Caco-2 (cell line): ENCODE measurements around the gene HIKESHI. TPM values are rescaled to one million over a fixed set of nuclear protein-coding genes. Genes with fewer than 3 reads are reported as not detected.
A peak's percentile ranks its signal among the peaks of the same experiment; 100 is the strongest.

Experiments
- BruUV-seq: library from RNA; stranded (reverse); fragments of 400-500 nt; replicated peaks from 2 replicates; lab custom pipeline; 2021; lab: Mats Ljungman, UMichigan
- CTCF ChIA-PET: fragments of 300-600 bp; sonication (Branson Sonifier 250); formaldehyde crosslinking; loops from one replicate; lab custom pipeline; 2022; ENCODE audit warnings: antibody characterized with exemption; lab: Charles Lee
- POLR2A ChIA-PET: fragments of 300-600 bp; sonication (Branson Sonifier 250); formaldehyde crosslinking; loops from one replicate; lab custom pipeline; 2022; ENCODE audit warnings: antibody characterized with exemption; lab: Charles Lee
- DNase-seq, 2 experiments: peaks; one replicate each; pipeline versions ENCODE4 v3.0.0 to v3.0.0-alpha.2; 2020 to 2022
- H3K27me3 ChIP-seq: replicated peaks from 2 replicates; pipeline ENCODE4 v1.6.0; 2011; ENCODE audit warnings: low read length; ENCODE audit not compliant: control insufficient read depth, insufficient read depth
- H3K36me3 ChIP-seq: 2 replicates; pipeline ENCODE4 v1.5.1; 2011; ENCODE audit warnings: low read length; ENCODE audit not compliant: control insufficient read depth, insufficient read depth
- H3K4me1 ChIP-seq: fragments of 250-450 bp; sonication (Bioruptor Pico); 2 replicates; pipeline ENCODE4 v1.5.1; 2020; ENCODE audit warnings: mild to moderate bottlenecking
- H3K4me3 ChIP-seq: 2 replicates; pipeline ENCODE4 v1.5.1; 2011; ENCODE audit warnings: low read depth, mild to moderate bottlenecking, control low read depth, low read length
- H3K9me3 ChIP-seq: fragments of 250-450 bp; sonication (Bioruptor Pico); 2 replicates; pipeline ENCODE4 v1.5.1; 2020; ENCODE audit warnings: mild to moderate bottlenecking, moderate library complexity
- H3K27ac Mint-ChIP-seq: one replicate; pipeline ENCODE4 v1.8.0; 2022; ENCODE audit warnings: mixed read lengths; ENCODE audit not compliant: unreplicated experiment
- H3K27me3 Mint-ChIP-seq: one replicate; pipeline ENCODE4 v1.8.0; 2022; ENCODE audit warnings: mixed read lengths; ENCODE audit not compliant: insufficient read depth, unreplicated experiment
- H3K36me3 Mint-ChIP-seq: one replicate; pipeline ENCODE4 v1.8.0; 2022; ENCODE audit warnings: mild to moderate bottlenecking, mixed read lengths; ENCODE audit not compliant: insufficient read depth, unreplicated experiment
- H3K4me1 Mint-ChIP-seq: one replicate; pipeline ENCODE4 v1.8.0; 2022; ENCODE audit warnings: low read depth, mixed read lengths; ENCODE audit not compliant: unreplicated experiment
- H3K4me3 Mint-ChIP-seq: one replicate; pipeline ENCODE4 v1.8.0; 2022; ENCODE audit warnings: mild to moderate bottlenecking, moderate library complexity, mixed read lengths; ENCODE audit not compliant: unreplicated experiment
- H3K9me3 Mint-ChIP-seq: one replicate; pipeline ENCODE4 v1.8.0; 2022; ENCODE audit warnings: mixed read lengths; ENCODE audit not compliant: unreplicated experiment
- CTCF ChIP-seq, 2 experiments: fragments of 200-600 bp in 1 of 2; IDR thresholded peaks; 1 replicate in 1 of 2; 2 replicates in 1 of 2; pipeline versions ENCODE4 v1.5.1 to v1.8.0; 2011 to 2022; ENCODE audit warnings: antibody characterized with exemption in 1 of 2, control low read depth in 1 of 2, inconsistent platforms in 1 of 2, low read depth in 1 of 2, low read length in 1 of 2, mild to moderate bottlenecking in 1 of 2, moderate library complexity in 1 of 2; ENCODE audit not compliant: insufficient read depth in 1 of 2, severe bottlenecking in 1 of 2, unreplicated experiment in 1 of 2
- intact Hi-C: fragments of 100-400 bp; cut with micrococcal nuclease; formaldehyde crosslinking; loops from one replicate; pipeline ENCODE4 v1.10.0; 2022; ENCODE audit not compliant: unreplicated experiment
- total RNA-seq: library from RNA; stranded (reverse); gene quantifications from 2 replicates; pipeline ENCODE4 v1.2.3, GENCODE V29; 2022

Gene HIKESHI
- total RNA-seq, 1 experiment from 2014 or later: 82.0 TPM

- Mint-ChIP-seq H3K9me3 (peaks cover 11% of the 10 kb centered on the region), H3K4me1 (no peaks in the 10 kb centered on the region), H3K36me3 (no peaks in the 10 kb centered on the region), H3K27ac (no peak overlapping the region), H3K27me3 (no peaks in the 10 kb centered on the region), H3K4me3 (no peak overlapping the region)
- Histone ChIP-seq H3K4me3 (no peak overlapping the region), H3K4me1 (no peaks in the 10 kb centered on the region), H3K9me3 (no peaks in the 10 kb centered on the region), H3K36me3 (no peaks in the 10 kb centered on the region), H3K27me3 (no peaks in the 10 kb centered on the region)
- peak; percentile 71 to 78 for TF ChIP-seq CTCF (IDR thresholded peaks at IDR 0.05; ENCODE audit: insufficient read depth in 1 of 2, low read depth in 1 of 2, low read length in 1 of 2, severe bottlenecking in 1 of 2, unreplicated experiment in 1 of 2)
- intact Hi-C loops: loop anchor here (1.0 to 5.0 kb wide), 6 partner anchors 48 to 558 kb away; no protein-coding TSS in a partner anchor
- POLR2A ChIA-PET: interaction anchor here (0.6 kb wide), 1 partner anchor 58 kb away, joined by 3 read pairs; no protein-coding TSS in a partner anchor
- CTCF ChIA-PET: interaction anchor here (0.6 to 4.8 kb wide), 30 partner anchors 10 to 603 kb away, joined by 3 to 65 read pairs (median 4); partner anchors contain the start of gene CCDC83
- BruUV-seq: no TSS peak
- peak in 1 of 2 experiments; percentile 47 for DNase-seq
Observed at GRCh38 chr11:86360775-86361395, 58.8 kb downstream of the HIKESHI start.

- no TSS peak for BruUV-seq
- Histone ChIP-seq H3K9me3 (no peaks in the 10 kb centered on the region), H3K36me3 (no peaks in the 10 kb centered on the region), H3K4me1 (no peaks in the 10 kb centered on the region), H3K27me3 (no peaks in the 10 kb centered on the region), H3K4me3 (no peak overlapping the region)
- ChIA-PET POLR2A (no interaction called here), CTCF (interaction anchor here (1.3 kb wide), 1 partner anchor 56 kb away, joined by 3 read pairs; no protein-coding TSS in a partner anchor)
- Mint-ChIP-seq H3K27ac (no peak overlapping the region), H3K27me3 (no peaks in the 10 kb centered on the region), H3K9me3 (peaks cover 11% of the 10 kb centered on the region), H3K36me3 (no peaks in the 10 kb centered on the region), H3K4me1 (no peaks in the 10 kb centered on the region), H3K4me3 (no peak overlapping the region)
- intact Hi-C loops: loop anchor here (5.0 kb wide), 1 partner anchor 209 kb away; no protein-coding TSS in a partner anchor
- no peak for TF ChIP-seq CTCF (IDR thresholded peaks at IDR 0.05; ENCODE audit: insufficient read depth in 1 of 2, low read depth in 1 of 2, low read length in 1 of 2, severe bottlenecking in 1 of 2, unreplicated experiment in 1 of 2)
- no peak for DNase-seq
Observed at GRCh38 chr11:86363424-86363823, 61.4 kb downstream of the HIKESHI start.

- Mint-ChIP-seq H3K4me3 (no peak overlapping the region), H3K9me3 (peaks cover 24% of the 10 kb centered on the region), H3K27me3 (no peaks in the 10 kb centered on the region), H3K27ac (no peak overlapping the region), H3K36me3 (no peaks in the 10 kb centered on the region), H3K4me1 (peaks cover 2% of the 10 kb centered on the region)
- no peak for DNase-seq
- POLR2A ChIA-PET: no interaction called here
- BruUV-seq: no TSS peak
- intact Hi-C loops: no loop called here
- no peaks in the 10 kb centered on the region for H3K36me3 ChIP-seq
- H3K4me3 ChIP-seq: no peak overlapping the region
- H3K4me1 ChIP-seq: peaks cover under 1% of the 10 kb centered on the region
- H3K9me3 ChIP-seq: no peaks in the 10 kb centered on the region
- TF ChIP-seq CTCF (IDR thresholded peaks at IDR 0.05; ENCODE audit: insufficient read depth in 1 of 2, low read depth in 1 of 2, low read length in 1 of 2, severe bottlenecking in 1 of 2, unreplicated experiment in 1 of 2): no peak
- CTCF ChIA-PET: no interaction called here
- H3K27me3 ChIP-seq: no peaks in the 10 kb centered on the region
Observed at GRCh38 chr11:86365546-86365945, 63.5 kb downstream of the HIKESHI start.
